GM19395 (cell line): ENCODE data around the gene SNRNP48.

Source experiments
- ATAC-seq: cut with Tn5 transposase; IDR thresholded peaks from one replicate; pipeline ENCODE4 v1.9.1; 2021; ENCODE audit warnings: mild to moderate bottlenecking, moderate library complexity; ENCODE audit not compliant: unreplicated experiment

SNRNP48 gene

DNA sequence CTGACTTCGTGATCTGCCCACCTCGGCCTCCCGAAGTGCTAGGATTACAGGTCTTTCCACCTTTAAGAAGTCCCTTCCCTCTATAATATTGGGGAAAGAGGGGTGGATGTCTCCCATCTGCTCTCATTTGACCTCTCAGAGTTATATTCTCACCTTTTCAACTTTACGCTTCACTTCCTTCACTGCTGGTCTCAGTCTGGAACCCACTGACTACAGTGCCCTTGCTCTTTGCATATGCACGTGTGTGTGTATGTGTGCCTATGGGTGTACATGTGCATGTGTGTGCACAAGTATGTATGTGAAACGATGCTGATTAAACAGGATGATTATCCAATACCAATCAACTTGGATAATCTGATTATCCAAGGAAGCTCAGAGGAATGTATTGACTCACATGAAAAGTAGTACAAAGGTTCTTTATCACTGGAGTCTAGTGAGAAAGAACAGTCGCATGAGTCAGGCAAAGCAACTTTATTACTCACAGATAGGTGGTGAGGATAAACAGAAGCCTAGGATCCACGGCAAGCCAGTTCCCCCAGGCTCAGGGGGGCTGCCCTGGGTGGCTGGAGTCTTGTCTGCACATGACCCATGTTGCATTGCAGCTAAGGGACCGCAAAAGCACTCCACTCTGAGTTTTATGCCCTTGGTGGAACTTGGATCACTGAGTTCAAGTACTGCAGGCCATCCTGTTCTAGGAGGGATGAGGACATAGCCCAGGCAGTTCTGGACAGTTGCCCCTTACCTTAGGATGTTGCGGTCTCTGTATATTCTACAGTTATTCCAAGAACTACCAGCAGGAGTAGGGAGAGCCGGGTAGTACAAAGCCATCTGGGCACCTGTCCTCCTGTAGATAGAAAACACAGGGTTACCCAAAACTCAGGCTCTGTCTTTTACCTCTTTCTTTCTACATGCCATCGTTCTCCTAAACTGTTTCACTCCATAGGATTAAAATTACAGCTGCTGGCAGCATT lies 50.9 kb downstream of the SNRNP48 start:
- ATAC-seq: no peak

- ATAC-seq: no peak
Measured at GRCh38 chr6:7642791-7643190, 52.8 kb downstream of the SNRNP48 start.

- ATAC-seq: no peak
Measured at GRCh38 chr6:7644417-7644816, 54.4 kb downstream of the SNRNP48 start.

- no peak for ATAC-seq
Measured at GRCh38 chr6:7646394-7646793, 56.4 kb downstream of the SNRNP48 start.

- ATAC-seq: peak; percentile 84
Measured at GRCh38 chr6:7647504-7647903, 57.5 kb downstream of the SNRNP48 start.

DNA sequence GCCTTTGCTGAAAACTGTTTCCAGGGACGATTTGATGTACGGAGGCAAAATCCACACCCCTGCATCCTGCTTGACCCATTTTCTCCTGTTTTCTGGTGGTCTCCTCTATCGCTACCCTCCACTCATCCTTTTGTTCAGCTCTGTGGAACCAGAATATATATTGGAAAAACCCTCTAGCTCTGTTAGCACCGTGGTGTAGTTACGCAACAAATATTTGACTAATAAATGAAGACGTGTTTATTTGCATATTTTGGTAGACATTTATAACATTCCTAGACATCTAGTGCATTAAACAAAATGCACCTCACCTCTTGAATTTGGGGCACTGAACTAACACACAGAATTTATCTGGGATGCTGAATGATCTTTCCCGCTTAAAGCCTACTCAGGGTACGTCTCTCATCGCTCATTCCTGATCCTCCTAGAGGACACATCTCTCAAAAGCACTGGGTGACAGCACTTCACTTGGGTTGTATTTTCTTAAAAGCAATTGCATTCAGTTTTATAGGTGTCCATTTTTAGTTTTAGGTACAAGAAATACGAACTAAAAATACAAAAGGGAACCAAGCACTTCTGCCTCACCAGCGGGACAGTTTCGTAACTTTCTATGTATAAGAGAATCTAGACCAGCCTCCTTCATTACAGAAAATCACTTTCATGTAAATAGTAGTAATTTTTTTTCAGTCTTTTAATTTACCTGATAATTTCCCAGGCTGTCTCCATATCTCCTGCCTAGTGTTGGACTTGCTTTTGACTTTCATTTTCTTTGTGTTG lies 59.2 kb downstream of the SNRNP48 start:
- ATAC-seq: peak; percentile 61

DNA sequence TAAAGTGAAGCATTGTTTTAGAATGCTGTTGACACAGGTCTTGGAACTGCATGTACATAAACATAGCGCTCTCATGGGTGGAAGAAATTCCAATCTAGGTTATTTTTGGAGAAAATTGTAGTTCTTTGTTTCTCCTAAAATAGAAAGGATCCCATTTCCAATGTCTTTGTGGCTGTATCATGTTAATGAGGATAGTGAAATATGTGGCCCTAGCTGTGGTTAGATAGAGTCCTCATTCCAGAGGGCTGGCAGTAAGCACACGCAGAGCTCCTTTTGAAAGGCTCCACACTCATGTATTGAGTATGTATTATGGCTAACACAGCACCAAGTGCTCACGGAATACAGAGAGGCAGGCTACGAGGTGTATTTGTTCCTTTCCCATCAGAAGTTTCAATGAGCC lies 60.9 kb downstream of the SNRNP48 start:
- no peak for ATAC-seq

DNA sequence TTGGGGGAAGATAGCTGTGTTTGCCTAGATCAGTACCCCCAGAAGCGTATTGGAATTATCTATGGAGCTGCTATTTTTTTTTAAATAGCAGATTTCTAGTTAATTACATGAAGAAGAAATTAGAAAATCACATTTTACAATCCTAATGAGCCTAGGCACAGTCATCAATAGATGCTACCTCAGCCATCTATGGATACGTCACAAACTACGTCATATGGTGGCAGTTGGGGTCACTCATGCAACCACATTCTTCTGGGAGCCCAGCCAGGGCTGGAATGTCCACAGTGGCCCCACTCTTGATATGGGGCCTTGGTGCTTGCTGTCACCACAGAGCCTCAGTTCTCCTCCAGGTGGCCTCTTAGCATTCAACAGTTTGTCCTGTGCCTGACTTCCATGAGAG lies 63.0 kb downstream of the SNRNP48 start:
- no peak for ATAC-seq

DNA sequence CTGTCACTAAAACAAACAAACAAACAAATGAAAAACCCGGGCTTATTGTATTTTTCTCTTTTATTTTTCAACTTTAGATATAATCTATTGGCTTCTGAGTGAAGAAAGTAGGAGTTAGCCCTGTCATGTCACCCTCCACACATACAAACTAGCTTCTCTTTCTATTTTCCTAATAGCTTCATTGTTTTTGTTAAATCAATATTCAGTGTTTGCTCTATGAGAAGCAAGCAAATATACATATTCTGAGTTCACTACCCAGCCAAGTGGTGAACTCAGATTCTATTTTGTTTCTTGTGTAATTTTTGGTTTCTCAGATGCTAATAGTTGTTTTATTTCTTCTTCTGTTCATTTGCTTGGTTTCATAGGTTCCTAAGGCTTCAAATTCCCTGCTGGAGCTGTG lies 66.4 kb downstream of the SNRNP48 start:
- ATAC-seq: no peak

DNA sequence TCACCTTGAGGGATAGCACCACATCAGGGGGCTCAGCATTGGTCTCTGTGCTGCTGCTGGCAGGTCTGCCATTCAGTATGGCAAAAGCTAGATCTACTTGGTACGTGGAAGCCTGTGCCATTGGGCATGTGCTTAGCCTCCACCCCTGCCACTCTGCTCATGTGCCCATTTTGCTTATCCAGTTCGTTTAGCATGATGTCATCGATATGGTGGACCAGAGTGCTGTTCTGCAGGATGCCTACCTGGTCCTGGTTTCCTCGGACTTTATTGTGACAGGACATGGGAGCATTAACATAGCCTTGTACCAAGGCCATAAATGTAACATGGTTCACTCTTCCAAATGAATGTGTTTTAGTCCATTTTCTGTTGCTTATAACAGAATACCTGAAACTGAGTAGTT lies 68.5 kb downstream of the SNRNP48 start:
- ATAC-seq: no peak

DNA sequence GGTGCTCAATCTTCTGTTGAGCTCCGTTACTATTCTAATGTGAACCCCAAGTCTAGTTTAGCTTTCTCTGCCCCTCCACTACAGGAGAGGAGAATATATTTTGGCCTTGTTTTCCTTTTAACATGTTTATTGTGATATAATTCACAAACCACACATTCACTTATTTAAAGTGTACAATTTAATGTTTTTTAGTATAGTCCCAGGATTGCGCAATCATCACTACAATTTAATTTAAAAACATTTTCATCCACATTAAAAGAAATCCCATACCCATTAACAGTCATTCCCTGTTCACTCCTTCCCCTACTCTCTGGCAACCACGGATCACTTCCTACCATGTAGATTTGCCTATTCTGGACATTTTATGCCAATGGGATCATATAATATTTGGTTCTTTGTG lies 71.4 kb downstream of the SNRNP48 start:
- no peak for ATAC-seq
